Fibroblast of skin of right biceps (primary cell): ENCODE results near the gene HRH4.

Experiments
- DNase-seq: peaks from one replicate; pipeline ENCODE4 v3.0.0-alpha.2; 2013

Gene HRH4, protein sequence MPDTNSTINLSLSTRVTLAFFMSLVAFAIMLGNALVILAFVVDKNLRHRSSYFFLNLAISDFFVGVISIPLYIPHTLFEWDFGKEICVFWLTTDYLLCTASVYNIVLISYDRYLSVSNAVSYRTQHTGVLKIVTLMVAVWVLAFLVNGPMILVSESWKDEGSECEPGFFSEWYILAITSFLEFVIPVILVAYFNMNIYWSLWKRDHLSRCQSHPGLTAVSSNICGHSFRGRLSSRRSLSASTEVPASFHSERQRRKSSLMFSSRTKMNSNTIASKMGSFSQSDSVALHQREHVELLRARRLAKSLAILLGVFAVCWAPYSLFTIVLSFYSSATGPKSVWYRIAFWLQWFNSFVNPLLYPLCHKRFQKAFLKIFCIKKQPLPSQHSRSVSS

DNA sequence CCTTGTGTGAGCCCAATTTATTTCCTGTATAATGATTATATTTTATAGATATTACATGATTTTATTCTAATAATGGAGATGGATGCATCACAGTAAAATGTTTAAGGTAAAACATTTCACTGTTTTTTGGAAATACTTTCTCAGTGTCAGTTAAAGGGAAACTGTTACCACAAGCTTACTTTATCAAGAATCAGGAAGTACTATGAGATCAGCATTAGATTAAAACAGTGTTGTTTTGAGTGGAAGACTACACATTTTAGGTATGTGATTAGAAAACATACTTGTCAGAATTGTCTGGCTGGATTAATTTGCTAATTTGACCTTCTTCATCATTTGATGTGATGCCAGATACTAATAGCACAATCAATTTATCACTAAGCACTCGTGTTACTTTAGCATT is at the start of gene HRH4:
Gene HRH4 (plus strand): TSS at position 250 of the 400 bp plus-strand sequence. CDS start 92 bp downstream, at position 342.
- no peak for DNase-seq

DNA sequence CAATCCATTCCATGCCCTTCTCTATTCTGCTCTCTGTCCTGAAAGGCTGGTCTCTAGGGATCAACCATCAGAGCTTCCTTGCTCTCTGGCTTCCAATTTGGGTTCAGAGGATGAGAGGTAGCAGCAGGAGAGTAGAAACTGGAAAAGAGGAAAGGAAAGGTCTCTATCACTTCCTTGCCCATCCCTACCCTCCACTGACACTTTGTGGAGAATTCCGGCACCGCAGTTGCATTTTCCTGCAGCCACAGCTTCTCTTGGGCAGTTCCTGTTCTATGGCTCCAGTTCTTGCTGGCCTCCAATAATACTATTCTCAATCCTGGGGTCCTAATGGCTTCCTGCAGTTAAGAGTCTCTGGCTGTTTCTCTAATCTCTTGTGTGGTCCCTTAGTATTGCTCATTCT is 47.3 kb upstream of the HRH4 start:
- no peak for DNase-seq

DNA sequence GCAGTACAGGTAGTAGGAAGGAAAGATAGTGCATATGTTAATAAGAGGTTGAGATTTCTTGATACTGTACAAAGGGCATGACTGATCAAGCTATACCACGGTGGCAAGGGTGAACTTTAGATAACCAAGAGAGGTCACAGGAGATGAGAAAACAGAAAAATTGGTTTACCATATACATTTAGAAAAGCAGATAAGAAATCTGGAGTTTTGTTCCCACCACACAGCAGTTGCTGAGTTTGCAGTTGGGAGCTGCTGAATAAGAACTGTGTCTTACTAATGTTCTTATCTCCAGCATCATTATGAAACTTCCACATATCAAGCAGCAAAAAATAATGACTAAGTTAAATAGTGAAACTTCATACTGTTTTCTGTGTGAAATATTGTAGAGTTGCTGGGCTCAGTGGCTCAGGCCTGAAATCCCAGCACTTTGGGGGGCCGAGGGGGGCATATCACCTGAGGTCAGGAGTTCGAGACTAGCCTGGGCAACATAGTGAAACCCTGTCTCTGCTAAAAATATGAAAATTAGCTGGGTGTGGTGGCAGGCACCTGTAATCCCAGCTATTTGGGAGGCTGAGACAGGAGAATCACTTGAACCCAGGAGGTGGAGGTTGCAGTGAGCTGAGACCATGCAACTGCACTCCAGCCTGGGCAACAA is 46.0 kb upstream of the HRH4 start:
- DNase-seq = no peak

DNA sequence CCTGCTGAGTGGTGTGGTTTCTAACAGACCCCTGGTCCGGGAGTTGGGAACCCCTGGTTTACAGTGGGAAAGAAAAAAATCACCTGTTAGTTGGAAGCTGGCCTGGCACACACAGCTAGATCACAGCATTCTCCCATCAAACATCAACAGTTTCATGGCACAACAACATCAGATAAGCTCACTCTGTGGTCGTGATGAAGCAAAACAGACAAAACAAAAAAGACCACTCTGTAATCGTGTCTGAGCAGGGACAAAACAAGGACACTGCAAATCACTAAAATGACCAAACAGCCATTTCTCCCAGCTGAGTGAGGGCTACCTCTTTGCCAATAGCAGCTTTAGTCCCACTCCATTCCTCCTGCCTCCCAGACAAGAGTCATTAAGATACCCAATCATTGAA is 43.0 kb upstream of the HRH4 start:
- DNase-seq = no peak

DNA sequence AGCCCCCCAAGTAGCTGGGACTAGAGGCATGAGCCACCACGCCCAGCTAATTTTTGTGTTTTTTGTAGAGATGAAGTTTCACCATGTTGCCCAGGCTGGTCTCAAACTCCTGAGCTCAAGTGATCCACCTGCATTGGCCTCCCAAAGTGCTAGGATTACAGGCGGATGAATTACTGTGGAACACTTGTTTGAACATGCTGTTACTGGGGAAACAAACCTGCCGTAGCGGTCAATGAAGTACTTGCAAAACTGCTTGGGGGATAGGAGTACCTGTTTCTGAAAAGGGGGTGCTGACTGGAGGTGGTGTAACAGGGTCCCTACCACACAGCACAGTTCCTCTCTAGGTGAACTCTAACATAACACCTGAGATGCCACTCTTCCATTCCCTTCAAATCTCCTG is 39.9 kb upstream of the HRH4 start:
- DNase-seq = no peak

DNA sequence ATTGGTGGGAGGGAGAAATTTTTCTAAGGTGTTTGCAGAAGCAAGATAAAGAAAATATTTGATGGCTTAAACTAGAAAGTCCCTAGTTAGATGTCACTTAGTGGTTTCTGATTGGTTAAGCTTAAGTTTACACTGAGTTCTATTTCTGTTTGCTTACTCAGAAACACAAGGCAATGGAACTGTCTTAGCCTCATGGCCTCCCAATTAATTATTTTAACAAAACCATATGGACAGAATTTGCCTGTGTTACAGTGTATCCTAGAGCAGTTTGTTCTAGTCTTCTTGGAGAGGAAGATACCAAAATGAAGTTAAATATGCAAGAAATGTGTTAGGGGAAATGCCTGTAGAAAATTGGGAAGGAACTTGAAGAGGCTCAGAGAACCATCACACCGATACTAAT is 38.6 kb upstream of the HRH4 start:
- no peak for DNase-seq

DNA sequence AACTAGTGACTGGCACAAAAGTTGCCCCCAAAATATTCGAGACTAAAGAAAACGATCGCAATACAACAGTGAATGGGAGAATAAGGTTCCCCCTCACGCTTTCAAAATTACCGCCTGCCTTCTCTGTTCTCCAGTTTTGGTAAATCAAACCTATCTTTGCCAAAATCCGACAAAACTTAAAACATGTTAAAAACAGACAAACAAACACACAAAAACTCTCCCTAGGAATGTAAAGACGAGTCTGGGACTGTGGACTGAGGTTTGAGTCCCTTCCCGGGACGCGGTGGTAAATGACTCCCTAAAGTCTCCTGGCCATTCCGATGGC is 34.4 kb upstream of the HRH4 start:
- DNase-seq = no peak

DNA sequence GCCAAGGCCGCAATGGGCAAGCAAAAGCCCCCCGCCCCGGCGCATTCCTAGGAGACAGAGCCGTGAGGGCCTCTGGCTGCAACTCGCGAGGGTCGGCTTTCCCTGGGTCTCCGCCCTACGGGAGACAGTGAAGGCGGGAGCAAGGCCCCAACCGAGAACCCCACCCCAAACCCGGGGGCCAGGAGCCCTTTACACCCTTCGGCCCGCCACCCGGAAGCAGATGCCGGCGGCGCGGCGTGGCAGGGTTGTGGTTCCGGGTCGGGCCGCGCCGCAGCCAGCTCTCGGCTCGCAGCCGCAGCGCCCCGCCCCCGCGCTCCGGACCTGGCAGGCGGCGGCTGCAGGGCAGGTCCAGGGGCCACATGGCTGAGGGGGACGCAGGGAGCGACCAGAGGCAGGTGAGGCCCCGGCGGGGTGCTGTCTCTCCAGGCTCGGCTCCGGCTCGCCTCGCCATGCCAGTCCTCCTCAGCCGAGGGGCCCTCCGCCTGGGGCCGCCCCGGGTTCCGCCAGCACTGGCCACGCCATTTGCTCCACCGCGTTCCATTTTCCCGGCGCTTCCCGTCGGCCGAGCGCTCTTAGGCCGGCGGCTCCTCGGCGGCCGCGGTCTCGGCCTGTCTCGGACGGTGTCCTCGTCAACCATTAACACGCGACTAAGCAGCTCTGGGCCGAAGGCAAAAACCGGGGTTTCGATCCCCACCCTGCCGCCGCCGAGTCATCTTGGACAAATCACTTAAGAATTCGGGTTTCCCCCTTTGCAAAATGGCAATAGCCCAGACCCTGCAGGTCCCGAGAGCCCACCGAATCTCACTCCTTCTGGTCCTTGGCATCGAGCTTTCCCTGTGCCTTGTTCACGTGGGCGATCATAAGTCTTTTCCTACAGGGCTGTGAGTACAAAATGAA is 33.8 kb upstream of the HRH4 start, which contains the start of gene IMPACT:
Gene IMPACT (plus strand): TSS at position 273 of the 897 bp plus-strand sequence. CDS start 87 bp downstream, at position 360.
- peak; percentile 88 for DNase-seq

DNA sequence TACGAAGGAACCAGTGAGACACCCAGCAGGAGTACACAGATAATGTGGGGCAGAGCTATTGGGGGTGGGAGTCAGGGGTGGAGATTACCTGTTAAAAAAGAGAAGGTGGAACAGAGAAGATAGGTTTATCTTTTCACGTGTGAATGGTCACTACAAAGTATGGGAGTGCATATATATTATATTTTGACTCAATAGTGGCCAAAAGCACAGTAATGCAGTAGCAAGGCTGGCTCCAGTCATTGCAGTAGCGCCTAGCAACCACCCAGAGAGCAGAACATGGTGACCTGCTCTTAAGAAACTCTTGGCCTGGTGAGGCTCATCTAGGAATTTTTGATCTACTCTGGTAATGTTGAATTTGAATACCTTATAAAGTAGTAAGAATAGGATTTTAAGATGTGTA is 33.0 kb upstream of the HRH4 start:
- peak; percentile 8 for DNase-seq

DNA sequence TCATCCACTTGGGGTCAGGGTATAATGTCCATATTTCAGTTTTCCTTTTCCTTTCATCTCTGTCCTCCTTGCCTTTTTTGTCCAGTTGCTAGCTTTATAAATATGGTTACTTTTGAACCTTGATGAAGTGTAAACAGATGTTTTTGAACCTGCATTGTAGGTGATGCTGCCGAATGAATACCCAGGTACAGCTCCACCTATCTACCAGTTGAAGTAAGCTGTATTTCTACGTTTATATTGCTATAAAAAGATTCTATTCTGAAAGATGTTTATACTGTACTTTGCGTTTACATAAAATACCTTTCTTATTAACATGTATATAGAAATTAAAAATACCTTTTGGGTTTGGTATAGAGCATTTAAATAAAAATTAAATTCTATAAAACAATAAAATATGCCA is 31.7 kb upstream of the HRH4 start:
- no peak for DNase-seq

DNA sequence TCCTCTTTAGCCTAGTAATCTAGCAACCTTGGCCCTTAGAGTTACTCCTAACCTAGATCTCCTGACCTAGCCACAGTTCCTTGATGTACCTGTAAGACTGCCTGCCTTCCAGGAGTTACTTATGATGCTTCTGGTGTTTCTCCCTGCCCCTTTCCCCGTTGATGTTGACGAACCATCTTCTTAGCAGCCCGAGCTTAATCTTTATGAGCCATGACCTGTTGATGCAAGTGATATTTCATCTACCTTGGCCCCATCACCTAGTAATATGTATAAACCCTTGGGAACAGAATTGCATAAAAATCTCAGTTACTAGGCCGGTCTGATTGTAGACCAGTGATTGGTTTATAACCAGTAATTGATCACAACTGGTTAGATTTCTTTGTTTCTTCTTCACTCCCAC is 31.2 kb upstream of the HRH4 start:
- DNase-seq = no peak

DNA sequence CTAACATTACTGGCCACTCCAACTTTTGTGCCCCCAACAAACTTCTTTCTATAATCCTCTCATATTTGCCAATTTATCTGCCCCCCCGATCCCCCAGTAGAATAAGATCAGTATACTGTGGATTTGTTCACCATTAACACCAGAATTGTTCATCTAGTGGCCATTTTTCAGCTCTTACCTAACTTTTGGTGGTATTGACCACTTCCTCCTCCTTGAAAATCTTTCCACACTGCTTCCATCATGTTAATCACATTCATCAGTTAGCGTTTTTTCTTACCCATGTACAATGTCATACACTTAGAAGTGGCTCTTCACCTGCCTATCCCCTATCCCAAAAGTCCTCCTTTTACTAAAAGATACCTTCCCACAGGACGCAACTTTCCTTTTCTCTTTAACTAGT is 27.8 kb upstream of the HRH4 start:
- DNase-seq = no peak

DNA sequence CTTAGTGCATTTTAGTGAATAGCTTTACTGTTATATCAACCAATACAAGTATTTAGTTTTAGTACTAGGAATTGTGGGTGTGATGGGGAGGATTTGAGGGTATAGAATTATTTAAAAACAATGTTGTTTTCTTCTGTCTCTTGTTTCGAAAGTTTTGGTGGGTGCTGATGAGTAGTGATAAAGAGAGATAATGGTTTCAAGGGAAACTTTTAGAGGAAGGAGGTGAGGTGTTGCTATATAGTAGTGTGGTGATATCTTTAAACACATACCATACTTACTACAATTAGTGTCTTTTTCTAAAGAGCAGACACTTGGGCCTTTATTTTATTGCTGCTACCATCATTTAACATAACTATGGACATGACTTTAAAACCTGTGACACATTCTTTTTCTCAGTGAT is 23.5 kb upstream of the HRH4 start:
- DNase-seq = no peak

DNA sequence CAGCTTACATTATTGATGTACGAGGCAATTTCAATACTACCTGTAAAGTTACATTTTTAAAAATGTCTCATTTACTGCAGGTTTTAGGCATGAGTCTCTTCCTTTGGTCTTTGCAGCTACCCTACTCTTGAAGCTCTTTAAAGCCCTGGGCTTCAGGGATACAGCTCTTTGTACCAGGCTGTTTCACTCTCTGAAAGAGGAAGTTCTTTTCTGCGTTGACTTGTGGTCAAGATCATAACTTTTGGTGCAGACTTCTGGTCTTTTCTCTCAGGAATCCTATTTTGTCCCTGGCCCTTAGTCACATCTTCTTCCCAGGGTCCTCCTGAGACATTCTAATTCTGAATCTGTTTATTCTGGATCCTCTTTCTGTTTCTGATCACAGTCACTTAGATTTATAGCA is 16.6 kb upstream of the HRH4 start:
- no peak for DNase-seq

DNA sequence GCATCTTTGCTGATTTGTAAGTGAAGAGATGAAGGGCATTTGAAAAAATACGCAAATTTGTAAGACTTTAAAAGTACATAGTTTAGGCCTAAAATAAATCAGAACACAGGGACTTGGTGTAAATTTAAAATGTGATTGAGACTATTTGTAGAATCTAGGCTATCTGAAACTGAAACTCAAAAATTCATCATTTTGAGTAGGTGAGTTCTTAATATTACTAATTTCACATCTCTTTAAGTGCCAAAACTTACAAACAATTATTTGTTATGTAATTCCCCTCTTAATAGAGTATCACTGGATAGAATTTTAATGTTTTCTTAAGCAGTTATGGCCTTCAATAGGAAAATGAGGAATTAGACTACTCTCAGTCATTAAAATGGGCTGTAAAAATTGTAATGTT is 14.0 kb upstream of the HRH4 start:
- no peak for DNase-seq

DNA sequence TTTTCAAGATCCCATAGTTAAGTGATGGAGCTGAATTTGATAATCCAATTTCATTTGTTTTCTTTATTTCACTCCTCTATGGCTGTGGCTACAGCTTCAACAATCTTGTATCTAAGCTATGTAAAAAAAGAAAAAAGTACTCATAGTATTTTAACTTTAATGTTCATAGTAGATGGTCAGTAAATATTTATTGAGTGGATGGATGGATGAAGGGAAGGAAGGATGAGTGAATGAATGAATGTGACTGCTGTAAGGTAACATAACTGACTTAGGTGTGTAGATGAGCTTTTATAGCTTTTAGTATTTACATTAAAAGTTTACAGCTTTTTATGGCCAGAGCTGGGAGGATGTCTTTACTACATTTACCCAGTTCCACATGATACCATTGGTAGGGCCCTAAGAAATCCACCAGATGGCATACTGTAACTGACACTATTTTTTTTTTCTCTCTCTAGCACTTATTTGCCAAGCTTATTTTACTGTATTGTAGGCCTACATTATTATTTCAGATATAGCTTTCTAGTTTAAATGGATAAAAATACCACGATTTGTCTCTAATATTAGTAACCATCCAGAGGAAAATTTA is 13.4 kb upstream of the HRH4 start:
- DNase-seq = no peak

DNA sequence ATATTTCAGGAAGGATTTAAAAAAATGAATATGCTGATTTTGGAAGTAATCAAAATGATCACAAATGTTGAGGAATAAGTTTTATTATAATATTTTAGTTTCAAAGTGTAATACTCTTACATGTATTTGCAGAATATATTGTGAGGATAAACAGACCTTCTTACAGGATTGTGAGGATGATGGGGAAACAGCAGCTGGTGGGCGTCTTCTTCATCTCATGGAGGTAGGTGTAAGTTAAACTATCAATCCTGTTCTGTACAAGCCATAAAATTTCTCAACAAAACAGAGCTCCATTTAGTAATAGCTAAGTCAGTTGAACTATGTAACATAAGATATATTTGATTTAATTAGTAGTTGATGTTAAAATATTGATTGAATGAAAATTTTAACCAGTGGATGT is 12.5 kb upstream of the HRH4 start:
- no peak for DNase-seq

DNA sequence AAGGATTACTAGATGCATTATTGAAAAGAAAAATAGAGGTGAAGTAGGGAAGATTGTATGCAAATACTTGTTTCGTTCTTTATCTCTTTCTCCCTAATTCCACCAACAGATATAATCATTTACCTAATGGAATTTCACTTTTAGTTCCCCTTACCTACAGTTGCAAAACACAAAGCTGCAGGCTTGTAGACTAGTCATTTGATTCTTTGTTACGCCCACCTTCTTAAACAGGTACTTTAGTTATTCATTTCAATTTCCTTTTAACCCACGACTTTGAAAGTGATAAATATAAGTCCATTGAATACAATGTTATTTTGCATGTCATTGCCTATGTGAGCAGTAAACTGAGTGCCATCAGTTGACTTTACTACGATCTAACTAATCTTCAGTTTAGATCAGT is 3.9 kb upstream of the HRH4 start:
- no peak for DNase-seq

DNA sequence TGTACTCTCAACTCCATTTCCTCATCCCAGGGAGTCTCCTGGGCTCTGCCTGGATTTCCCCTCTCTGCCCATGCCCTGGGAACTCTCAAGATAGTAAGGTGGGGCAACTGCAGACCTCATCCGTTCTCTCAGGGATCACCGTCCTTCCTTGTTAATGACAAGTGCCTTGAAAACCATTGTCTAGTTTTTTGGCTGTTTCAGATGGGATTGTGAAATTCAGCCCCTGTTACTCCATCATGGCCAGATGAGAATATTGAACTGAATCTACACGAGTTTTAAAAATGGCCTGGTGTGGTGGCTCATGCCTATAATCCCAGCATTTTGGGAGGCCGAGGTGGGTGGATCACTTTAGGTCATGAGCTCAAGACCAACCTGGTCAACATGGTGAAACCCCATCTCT is 665 bp upstream of the HRH4 start:
- no peak for DNase-seq

DNA sequence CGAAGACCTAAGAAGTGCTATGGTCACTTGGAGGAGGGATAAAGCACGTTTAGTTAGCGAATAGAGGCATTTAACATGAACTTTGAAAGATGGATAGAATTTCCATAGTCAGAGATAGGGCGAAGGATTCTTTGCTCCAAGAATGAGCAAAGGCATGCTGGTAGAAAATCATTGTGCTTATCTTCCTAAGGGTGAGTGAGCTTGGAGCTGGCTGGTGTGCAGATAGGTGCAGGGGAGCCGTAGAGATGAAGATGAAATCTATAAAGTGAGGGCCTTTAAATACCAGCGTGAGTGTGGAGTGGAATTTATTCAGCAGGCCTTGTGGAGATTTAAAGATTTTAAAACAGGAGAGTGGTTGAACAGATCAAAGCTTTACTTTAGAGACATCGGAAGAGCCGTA is 1.6 kb downstream of the HRH4 start:
- no peak for DNase-seq

DNA sequence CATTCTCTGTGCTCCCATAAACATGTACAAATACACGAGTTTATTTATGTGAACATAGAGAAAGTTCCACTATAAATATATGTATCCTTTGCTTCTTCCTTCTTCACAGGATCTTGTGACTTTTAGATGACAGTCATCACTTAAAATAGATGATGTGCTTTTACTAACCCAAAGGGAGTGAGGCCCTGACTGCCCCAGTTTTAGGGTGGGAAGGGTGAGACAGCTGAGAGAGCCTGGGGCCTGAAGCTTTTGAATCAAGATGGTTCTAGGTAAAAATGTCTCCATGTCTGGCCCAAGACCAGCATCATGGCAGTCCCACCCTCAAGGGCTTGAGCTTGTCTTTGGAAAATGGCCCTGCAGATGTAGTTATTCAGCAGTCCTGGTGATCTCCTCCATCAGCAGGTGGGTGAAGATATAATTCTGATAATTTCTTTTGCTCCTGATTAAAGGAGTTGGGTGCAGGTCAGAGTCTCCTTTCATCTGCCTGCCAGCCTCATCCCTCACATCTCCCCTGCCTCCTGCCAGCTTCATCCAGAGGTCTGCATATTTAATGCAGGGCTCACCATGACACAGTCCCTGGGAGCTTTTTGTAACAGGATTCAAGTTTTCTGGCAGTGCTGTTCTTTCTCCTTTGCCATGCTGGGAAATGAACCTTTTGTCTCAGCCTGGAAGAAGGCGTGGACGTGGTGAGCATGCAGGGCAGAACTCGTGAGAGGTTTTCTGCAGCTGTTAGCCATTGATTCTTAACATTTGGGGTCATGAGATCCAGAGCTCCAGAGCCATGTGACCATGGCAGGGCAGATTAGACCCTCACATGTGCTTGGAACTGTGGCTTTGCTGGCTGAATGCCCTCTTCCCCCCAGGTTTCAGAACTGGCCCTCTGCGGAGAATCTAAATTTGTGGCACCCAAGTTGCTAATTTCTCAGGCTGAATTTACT is 2.7 kb downstream of the HRH4 start:
- DNase-seq = no peak

DNA sequence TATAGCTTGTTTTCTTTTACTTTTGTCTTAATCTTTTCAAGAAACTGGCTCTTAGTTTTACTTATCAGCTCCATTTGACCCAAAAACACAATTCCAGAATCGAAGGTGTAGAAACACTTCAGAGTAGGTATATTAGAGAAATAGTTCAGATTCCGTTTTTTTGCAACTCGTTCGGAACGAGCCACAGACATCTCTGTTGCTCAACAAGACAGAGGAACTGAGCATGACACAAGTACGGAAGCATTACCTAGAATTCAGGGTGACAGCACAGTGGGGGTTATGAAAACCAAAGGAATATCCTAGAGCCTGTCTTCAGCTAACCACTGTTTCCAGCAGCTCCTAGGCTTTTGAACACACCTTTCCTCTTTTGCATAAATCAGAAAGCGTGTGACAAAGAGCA is 5.0 kb downstream of the HRH4 start:
- no peak for DNase-seq
